GM19372 (cell line): ENCODE data around the gene LTB4R.

Experiments used
- ATAC-seq: cut with Tn5 transposase; IDR thresholded peaks from one replicate; pipeline ENCODE4 v1.9.1; 2021; ENCODE audit warnings: mild to moderate bottlenecking, low read depth, moderate library complexity; ENCODE audit not compliant: unreplicated experiment

The LTB4R gene

DNA sequence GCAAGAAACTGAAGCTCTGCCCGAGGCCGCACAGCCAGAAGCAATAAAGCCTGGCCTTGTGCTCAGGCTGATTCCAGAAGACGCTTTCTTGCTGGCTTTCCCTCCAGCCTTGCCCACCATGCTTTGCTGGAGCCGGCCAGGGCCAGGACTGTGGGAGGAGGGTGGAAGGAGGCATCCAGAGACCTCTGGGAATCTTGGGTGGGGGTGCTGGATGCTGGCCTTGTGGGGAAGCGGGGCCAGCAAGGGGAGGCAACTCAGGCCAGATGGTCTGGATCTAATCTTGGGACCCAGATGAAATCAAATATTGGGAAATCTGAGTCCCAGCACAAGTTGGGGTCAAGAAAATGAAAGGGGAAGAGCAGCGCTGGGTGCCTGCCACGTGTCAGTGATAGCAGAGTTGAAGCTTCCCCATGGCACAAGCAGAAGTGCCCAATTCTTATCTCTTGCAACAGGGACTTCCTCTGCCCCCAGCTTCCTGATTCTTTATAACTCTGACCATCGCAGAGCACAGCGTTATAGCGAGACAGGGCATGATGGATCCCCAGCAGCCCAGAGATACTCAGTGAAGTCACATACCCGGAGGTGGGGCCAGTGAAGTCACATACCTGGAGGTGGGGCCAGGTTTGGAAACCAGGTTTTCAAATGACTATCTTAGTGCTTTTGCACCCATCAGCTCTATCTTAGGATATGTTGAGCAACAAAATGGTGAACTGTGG, 33.5 kb upstream of the LTB4R start:
- no peak for ATAC-seq

DNA sequence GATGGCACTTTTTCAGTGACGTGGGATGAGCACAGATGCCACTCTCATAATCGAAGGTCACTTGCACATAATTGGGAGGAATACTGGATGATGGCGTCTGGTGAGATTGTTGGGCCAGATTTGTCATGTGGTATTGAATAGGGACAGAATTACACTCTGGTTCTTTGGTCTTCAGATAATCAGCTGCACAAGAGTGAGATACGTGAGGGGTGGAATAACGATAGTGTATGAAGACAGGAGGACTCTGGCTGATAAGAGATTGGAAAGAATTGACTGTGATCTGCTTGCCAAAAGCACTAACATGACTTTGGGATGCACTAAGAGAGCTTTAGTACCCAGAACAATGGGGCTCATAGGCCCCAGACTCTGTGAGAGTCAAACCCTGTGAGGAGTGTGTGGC, 32.9 kb upstream of the LTB4R start:
- no peak for ATAC-seq

DNA sequence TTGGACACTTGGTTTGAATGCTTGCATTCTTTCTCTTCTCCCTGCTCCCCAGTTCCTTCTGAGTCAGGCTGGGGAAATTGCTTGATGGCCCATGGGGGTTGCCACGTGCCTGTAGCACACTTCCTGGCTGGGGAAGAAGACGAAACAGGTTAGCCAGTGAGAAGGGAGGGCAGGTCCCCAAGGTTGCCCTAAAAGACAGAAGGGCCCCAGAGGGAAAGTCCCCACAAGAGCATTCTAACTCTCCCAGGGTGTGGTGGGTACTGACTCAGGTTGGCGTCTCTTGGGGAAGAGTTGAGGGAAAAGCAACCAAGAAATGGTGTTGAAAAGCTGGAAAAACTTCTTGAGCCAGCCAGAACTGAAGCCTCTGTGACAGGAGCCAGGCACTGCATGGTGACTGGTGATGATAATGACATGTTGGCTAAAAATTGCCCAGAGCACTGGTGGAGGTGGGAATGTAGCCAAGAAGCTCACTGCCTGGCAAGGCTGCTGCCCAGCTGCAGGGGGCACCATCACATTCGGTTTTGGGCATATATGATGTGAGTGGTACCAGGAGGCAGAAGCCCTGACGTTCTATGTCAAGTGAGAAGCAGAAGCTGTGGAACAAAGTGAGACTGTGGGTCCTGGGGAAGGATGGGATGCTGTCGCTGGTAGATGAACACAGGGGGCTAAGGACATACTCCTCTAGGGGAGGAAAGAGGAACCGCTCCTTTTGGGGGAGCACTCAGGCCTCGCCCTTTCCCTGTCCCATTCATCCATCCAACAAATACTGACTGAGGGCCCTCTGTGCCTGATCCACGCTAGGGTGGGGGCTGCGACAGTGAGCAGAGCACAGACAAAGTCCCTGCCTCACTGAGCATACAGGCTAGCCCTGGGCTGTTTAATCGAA, 31.8 kb upstream of the LTB4R start:
- ATAC-seq, result no peak

DNA sequence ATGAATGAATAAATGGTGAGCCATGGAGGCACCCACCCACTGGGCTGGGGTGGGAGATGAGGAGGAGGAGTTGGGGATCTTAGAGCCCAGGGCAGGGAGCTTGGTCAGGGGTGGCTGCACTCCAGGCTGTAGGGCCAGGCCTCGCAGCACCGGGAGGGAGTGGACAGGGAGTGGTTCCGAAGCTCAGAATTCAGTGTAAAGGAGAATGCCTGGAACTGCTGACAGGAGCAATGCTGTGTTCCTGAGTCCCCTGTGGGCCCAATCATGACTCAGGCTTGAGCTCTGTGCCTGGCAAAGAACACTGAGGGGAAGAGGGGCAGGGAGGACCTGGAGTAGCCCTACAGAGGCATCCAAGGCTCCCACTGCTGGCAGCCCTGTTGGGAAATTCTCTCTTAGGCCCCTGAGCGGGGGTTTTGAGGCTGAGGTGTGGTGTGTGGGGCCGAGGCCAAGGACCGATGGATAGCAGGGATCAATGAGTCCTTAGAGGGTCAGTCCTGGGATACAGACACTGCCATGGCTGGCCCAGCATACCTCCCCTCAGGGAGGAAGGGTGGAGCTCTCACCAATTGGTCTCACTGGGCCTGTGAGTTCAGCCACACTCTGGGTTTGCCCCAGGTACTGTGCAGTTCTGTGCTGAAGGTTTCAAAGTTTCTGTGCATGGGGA, 30.4 kb upstream of the LTB4R start:
- no peak for ATAC-seq

DNA sequence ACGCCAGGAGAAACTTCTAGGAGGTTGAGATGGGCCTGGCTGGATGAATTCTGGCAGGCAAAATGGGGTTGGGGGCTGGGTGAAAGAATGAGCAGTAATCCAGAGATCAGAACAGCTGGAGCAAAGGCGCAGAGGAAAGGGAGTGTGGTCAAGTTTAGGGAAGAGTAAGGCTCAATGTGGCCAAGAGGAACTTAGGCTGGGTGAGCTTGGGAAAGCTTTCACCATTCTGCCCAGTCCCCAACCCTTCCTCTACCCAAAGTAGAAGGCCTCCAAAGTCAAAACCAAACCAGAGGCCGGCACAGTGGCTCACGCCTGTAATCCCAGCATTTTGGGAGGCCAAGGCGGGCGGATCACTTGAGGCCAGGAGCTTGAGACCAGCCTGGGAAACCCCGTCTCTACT, 29.7 kb upstream of the LTB4R start:
- ATAC-seq, result no peak

DNA sequence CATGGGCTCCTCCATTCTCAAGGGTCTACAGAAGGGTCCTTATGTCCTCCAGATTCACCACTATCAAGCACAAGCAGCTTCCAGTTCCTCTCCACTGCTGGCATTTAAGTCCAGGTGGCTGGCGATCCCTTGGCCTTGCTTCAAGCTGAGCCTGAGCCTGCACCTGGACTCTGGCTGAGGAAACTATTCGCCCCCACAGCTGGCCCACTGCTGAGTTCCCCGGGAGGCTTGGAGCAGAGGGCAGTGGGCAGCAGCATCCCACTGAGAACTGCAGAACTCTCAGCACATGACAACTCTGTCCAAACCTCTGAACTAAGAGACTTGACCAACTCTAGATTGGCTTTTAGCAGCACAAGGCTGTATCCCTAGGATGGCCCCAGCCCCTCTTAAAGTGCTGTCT, 28.6 kb upstream of the LTB4R start:
- ATAC-seq, result no peak

DNA sequence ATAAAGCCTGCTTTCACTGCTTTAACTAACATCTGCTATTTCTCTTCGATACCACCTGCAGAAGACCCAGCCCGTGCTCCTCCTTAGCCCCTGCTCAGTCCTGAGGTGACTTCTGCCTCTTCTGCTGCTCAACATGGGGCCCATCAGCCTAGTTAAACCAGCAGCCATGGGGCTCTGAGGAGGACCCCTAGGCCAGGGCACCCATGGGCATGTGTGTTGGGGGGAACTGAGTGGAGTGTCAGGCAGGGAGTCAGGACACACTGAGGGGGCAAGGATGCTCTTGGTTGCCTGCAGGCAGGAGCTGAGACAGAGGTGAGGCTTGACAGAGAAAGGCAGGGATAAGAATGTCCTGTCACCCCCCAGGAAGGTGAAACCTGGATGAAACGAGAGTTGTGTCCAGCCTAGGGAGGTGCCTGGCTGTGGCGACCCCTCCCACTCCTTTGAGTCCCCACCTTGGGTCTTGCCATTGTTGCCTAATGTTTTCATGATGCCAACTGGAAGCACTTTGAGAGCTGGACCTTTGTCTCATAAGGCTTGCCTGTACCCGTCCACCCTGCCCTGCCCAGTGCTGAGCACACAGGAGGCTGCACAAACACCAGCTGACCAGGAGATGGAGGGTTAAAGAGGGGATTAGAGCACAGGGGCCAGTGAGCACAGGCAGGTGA, 27.4 kb upstream of the LTB4R start:
- ATAC-seq, result no peak

DNA sequence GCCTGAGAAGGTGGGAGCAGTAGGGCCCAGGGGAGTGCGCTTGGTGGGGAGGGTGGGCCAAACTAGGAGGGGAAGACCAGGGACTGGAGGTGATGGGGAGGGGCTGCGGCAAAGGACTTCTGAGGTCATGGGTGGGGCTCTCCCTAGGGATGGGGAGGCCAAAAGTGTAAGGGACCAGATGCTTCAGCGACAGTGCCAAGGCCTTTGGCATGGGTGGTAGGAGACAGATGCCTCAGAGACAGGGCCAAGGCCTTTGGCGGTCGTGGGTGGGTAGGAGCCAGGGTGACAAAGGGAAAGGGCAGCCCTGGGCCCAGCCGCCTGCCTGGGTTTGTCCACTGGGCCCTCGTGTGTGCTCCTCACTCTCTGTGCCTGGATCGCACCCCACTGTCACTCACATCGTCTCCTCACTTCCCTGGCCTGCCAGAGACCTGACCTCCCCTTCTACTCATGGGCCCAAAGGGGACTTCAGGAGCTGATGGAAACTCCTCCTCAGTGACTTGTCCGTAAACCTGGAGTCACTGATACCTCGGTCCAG, 26.7 kb upstream of the LTB4R start:
- no peak for ATAC-seq

DNA sequence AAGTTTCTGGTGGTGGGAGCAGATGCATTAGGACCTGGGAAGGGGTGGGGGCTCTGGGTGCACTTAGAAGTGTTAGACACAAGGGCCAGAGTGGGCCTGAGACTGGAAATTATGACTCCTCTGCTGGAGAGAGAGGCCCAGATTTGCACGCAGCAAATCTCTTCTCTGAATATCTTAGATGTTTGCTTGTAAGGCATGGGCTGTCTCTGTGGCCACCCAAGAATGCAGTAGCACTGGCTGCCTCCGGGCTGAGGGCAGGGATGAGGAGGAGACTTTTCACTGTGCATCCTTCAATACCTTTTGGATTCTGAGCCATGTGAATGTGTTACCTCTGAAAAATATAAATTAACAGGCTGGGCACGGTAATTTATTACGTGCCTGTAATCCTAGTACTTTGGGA, 26.0 kb upstream of the LTB4R start:
- no peak for ATAC-seq

DNA sequence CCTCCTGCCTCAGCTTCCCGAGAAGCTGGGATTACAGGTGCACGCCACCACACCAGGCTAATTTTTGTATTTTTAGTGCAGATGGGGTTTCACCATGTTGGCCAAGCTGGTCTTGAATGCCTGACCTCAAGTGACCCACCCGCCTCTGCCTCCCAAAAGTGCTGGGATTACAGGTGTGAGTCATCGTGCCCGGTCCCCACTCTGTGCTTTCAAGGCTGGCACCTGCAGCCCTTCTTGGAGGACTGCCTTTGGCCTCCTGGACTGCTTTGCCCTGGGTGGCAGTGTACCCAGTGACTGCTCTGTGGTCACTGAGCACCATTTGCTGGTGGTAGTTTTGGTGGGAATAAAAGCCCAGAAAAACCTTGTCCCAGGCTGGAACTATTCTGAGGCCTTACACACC, 24.3 kb upstream of the LTB4R start:
- ATAC-seq, result no peak

DNA sequence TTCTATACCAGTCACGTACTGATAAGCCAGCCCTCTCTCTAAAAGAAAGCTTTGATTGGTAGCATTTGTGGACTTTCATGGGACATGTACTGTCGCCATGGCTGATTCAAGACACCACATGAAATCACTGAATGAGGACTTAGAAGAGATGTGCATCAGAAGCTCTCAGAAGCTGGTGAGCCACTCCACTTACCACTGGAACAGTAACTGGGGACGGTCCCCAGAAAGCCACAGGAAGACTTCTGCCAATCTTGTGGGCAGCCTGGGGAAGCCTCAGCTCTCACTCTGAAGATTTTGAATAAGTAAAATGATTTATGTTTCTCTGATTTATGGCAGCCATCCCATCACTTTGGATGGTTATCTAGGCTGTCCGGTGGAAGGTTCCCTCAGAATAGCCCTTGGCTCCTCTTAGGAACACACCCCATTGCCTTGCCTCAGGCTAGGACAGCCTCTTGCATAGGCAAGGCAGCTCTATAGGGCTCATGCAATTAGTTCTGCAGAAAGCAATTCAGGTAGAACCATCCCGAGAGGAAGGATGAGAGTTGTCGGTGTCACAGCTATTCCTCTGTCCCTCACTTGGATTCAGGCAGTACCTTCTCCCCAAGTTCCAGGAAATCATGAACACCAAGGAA, 21.5 kb upstream of the LTB4R start:
- ATAC-seq, result no peak

DNA sequence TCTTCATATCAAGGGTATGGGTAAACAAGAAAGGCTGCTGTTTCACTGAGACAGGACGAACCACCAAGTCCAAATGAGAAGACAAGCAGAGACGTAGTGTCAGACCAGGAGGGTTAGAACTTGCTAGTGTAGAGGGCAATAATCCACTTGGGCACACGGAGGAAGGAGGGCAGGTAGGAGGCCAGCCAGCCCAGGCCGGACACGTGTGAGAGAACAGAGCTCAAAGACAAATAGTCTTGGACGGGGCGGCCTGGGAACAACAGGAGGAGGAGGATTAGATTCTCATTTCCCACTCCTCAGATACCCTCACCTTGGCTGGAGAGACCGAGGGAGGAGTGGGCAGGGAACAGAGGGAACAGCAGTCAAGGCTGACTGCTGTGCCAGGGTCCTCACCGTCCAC, 20.6 kb upstream of the LTB4R start:
- no peak for ATAC-seq

DNA sequence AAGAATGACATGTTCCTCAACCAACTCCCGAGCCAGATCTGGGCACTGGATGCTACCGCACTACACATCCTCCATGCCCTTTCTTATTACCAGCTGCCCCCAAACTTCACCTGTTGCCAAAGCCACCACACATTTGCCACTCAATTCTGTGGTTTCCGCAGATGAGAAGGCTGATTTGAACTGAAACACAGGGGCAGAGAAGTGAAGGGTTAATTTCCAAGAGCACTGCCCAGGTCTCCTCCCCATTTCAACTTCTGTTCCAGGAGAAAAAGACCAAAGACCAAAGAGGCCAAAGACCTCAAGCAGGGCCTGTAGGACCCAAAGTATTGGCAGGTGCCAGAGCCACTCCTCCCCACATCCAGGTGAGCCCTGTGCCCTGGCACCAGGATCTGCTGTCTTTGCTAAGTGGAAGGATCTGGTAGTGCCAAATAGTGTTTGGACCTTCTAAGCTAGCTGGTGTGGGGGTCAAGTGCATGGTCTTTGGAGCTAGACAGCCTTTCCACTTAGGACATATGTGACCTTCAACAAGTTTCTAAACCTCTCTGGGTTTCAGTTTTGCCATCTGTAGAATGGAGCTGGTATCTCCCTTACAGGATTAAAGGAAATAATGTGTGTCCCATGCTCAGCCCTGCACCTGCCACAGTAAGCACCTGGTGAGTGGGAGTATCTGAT, 19.7 kb upstream of the LTB4R start:
- no peak for ATAC-seq

DNA sequence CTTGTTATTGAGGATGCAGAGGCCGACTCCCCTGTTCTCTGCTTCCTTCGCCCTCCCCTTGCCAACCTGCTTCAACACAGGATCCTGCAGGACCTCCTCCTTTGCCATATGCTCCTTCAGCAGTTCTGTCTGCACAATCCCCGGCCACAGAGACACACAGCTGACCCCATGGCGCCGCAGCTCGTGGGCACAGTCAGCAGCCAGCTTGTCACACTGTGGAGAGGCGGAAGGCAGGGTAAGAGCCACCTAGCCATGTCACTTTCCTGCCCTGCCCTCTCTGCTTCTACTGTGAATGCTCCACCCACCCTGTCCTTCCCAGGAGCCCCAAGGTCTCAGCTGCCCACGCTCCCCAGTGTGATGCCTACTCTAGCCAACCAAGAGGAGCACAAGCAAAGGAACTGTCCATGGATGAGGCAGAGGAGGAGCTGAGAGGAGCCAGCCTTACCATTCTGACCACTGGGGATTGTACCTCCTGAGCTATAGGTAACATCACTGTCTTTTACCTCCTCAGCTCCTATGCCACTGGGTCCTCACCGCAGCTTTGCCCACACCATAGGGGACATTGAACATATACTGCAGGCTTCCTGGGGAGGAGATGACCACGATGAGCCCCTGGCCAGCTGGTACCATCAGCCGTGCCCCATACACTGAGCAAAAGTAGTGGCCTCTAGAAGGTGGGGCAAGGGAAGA, 19.0 kb upstream of the LTB4R start:
- ATAC-seq, result no peak

DNA sequence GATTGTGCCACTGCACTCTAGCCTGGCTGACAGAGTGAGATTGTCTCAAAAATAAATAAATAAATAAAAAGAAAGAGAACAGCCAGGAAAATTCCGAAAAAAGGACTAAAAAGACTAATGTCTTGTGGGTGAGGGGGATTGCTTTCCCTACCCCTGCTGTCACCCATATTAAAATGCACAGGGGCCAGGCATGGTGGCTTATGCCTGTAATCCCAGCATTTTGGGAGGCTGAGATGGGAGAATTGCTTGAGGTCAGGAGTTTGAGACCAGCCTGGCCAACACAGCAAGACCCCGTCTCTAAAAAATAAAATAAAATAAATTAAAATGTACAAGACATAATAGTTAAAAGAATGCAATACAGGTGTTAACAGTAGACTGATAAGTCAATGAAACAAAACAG, 17.8 kb upstream of the LTB4R start:
- ATAC-seq, result no peak

DNA sequence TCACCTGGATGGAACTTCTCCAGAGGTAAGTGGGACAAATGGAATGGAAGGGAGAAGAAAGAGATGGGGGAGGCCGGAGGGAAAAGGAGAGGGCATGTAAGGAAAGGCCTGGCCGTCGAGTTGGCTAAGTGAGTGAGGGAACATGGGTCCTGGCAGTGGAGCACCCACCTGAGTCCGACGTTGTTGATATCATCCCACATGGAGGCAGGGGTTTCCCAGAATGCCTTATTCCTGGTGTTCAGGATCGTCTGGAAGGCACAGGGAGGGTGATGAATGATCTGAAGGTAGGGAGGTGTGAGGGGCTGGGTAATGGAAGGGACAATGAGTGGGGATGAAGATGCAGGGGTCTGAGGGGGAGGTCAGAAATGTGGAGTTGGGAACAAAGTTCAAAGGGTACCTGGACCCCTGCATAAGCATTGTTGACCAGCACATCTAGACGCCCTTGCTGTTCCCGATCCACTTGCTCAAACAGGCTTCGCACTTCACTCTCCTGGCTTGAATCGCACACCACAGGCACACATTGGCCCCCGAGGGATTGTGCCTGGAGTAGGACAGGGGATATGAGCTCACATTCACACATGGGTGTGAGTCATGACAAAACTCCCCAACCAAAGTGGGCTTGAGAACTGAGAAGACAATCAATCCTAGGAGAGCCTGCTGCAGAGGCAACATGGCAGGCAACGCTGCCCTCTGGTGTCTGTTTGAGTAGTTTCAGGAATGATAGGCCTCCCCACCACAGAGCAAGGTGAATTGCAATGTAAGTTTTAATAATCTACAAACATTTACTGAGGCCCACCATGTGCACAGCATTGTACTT, 14.8 kb upstream of the LTB4R start:
- ATAC-seq, result no peak

DNA sequence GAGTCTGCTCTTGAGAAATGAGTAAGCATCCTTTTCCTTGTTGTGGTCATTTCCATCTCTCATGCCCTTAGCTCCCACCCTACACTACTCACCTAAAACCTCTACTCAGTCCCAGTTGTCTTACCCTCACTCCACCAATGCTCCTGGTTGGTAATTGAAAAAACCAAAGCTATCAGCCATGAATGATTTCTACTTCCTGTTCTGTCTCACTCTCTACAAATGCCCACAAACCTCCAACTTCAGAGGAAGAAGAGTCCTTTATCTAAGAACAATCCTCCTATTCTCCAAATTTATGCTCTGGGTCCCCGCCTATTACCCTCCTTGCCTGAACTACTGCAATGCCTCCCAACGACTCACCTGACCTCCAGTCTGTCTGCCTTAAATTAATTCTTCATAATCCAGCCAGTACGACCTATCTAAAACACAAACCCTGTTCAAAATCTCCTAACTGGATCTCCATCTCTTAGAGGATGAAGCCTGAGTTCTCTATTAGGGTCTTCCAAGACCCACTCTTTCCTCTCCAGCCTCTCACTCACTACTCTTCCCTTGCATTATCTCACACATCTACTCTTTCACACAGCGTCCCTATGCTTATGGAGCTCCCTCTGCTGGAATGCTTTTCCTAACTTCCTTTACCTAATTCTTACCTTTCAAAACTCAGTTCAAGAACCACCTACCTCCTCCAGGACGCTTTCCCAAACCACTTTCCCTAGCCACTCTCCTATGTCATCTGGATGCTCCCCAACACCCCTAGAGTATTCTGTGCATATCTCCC, 13.9 kb upstream of the LTB4R start:
- no peak for ATAC-seq

DNA sequence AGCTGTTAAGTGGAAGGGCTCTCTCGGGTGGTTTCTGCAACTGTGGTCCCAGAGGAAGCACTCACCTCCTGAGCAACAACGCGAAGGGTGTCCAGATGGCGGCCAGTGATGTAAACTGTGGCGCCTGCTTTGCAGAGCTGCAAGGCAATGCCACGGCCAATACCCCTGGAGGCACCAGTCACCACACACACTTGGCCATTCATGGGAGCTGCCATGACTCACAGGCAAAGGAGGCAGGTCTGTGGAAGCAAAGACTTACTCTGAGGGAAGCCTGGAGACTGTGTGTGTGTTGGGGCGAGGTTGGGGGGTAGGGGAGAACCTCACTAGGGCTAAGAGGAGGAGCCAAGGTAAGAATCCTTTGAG, 12.4 kb upstream of the LTB4R start:
- ATAC-seq, result no peak
